Cerebellar nuclear complex (tissue), 1 donor: Measurements from ENCODE around the gene ATP1B4.
"Not testable (repeated sequence)": the region's sequence is repeated elsewhere in the genome, so short reads cannot be mapped to it uniquely, and the experiment has no call there.

Source experiments
- DNase-seq, 2 experiments: peaks; one replicate each; lab custom pipeline; 2025; lab: John Stamatoyannopoulos, UW

Gene ATP1B4

DNA sequence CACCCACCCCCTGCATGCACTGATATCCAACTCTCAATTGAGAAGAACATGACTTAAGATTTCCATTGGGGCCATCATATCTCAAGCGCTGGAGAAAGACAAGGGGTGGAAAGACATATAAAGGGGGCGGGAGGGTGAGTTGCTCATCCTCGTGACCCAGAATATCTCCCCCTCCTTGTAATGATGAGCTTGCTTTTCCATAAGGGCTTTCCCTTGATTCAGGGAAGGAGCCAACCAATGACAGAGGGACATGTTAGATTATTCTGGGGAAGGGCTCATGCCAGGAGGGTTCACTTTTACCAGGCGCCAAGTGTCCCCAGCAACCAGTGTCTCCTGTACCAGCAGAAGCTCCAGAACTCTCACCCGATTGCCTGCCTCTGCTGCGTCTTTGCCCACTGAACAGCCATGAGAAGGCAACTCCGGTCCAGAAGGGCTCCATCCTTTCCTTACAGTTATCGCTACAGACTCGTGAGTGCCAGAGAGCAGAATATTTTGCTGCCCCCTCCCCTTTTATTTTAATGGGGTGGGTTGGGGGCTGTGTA, at the start of gene ATP1B4:
Gene ATP1B4 (plus strand): TSS at position 326 of the 542 bp plus-strand sequence. CDS start 80 bp downstream, at position 406.
- no peak for DNase-seq

DNA sequence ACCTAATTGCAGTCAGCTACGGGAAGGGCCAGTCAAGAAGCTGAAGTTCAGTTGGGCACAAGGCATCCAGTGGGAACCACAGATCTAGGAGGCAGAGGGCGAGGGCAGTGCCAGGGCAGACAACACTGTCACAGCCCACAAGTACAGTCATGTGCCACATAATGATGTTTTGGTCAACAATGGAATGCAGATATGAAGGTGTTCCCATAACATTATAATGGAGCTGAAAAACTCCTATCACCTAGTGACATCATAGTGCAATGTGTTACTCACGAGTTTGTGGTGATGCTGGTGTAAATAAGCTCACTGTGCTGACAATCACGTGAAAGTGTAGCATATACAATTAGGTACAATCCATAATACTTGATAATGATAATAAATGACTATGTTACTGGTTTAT, 46.1 kb upstream of the ATP1B4 start:
- DNase-seq = no peak

DNA sequence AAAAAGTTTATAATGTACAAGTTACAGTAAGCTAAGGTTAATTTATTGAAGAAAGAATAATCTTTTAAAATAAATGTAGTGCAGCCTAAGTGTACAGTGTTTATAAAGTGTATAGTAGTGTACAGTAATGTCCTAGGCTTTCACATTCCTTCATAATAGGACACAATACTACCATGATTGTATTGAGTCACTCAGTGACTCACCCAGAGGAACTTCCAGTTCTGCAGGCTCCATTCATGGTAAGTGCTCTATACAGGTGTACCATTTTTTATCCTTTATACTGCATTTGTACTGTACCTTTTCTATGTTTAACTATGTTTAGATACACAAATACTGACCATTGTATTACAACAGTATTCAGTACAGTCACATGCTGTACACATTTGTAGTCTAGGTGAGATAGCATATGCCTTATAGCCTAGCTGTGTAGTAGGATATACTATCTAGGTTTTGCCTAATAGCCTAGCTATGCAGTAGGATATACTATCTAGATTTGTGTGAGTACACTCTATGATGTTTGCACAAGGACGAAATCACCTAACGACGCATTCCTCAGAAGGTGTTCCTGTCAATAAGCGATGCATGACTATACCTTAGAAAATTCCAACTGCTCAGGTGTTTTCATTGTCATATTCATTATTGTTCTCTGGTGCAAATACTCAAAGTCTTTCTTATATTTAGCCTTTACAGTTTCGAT, 45.2 kb upstream of the ATP1B4 start:
- DNase-seq = no peak

GRCh38 chrX:120318411-120318810, 43.5 kb upstream of the ATP1B4 start:
- no peak for DNase-seq

- DNase-seq = no peak
Measured at GRCh38 chrX:120321520-120322281, 40.2 kb upstream of the ATP1B4 start.

DNA sequence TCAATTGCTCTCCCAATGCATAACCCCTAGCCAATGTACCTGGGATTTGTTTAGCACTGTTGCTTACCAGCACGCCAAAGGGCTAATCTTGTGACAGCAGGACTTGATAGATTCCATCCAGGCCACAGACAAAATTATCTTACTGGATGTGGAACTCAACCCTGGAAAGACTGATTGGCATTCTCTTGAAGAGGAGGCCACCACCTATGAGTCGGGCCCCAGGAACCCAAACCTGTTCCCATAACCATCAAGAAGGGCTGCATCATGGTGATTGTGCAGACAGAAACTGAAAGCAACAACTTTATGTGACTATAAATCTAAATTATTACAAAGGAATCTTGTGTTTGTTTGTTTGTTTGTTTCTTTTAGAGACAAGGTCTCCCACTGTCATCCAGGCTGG, 30.8 kb upstream of the ATP1B4 start:
- DNase-seq = no peak

DNA sequence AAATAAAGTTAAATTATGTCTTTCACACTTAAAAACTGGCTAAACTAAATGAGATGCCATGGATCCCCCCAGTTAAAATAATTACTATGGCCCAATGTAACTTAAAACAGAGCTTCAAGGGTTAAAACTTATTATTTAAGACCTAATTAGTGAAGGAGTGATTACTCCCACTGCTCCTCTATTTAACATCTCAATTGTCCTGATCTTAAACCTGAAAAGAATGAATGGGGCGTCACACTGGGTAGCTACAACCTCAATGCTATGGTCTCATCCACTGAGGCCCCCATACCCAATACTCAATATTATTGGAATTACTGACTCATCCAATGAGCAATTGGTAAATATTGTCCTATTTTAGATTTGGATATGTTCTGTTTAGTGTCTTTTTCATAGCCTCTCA, 29.5 kb upstream of the ATP1B4 start:
- no peak for DNase-seq

DNA sequence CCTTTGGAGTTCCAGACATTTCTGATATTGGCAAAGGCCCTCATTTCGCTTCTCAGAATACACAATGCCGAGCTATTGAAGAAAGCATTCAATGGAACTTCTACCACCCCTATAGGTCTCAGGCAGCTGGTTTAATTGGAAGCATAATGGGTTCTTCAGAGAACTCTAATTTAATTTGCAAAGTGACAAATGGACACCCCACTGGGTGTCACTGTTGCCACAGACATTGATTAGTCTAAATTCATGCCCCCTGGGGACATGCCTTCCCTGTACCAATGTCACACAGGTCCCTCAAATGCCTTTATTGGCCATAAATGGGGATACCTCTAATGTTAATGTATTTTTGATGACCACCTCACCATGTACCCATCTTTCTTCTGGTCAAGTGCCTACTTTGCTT, 27.7 kb upstream of the ATP1B4 start:
- DNase-seq = no peak

GRCh38 chrX:120334603-120335002, 27.3 kb upstream of the ATP1B4 start:
- no peak for DNase-seq

GRCh38 chrX:120335289-120335688, 26.6 kb upstream of the ATP1B4 start:
- no peak for DNase-seq

- no peak for DNase-seq
Measured at GRCh38 chrX:120336899-120337298, 25.0 kb upstream of the ATP1B4 start.

DNA sequence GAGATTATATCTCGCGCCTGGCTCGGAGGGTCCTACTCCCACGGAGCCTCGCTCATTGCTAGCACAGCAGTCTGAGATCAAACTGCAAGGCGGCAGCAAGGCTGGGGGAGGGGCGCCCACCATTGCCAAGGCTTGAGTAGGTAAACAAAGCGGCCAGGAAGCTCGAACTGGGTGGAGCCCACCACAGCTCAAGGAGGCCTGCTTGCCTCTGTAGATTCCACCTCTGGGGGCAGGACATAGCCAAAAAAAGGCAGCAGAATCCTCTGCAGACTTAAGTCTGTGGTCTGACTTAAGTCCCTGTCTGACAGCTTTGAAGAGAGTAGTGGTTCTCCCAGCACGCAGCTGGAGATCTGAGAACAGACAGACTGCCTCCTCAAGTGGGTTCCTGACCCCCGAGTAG, 17.3 kb upstream of the ATP1B4 start:
- not testable (repeated sequence) for DNase-seq

GRCh38 chrX:120350450-120351138, 11.3 kb upstream of the ATP1B4 start:
- DNase-seq = no peak

DNA sequence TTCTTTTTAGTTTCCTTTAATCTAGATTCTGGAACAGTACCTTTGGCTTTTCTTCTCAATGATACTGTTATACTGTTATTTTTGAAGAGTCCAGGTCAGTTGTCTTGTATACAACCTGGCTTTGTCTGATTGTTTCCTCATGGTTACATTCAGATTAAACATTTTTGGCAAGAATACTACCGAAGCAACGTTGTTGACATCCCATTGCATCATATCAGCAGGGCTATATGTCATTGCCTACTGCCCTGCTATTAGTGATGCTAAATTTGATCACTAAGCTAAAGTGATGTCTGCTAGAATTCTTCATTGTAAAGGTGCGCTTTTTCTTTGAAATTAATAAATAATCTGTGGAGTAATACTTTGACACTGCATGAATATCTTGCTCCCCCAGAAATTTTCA, 5.8 kb upstream of the ATP1B4 start:
- DNase-seq = no peak

GRCh38 chrX:120357186-120357585, 4.7 kb upstream of the ATP1B4 start:
- no peak for DNase-seq

- no peak for DNase-seq
Measured at GRCh38 chrX:120358737-120359456, 3.0 kb upstream of the ATP1B4 start.

DNA sequence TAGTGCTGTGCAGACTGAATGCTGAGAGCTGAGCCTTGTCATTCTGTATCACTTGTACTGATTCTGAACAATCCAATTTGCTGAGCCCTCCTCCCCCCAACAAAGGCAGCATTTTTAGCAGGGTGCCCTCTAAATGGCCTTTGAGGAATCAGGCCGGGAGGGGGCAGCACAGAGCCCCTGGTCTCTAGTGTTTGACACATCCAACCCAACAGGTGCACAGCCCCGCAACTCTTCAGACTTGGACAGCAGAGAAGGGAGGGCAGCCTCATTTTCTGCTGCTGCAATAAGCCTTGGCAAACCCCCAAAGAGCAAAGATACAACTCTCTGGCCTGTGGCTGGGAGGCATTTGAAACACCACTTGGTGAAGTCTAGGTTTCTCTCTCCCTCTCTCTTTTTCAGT, 3.4 kb downstream of the ATP1B4 start:
- DNase-seq = no peak

DNA sequence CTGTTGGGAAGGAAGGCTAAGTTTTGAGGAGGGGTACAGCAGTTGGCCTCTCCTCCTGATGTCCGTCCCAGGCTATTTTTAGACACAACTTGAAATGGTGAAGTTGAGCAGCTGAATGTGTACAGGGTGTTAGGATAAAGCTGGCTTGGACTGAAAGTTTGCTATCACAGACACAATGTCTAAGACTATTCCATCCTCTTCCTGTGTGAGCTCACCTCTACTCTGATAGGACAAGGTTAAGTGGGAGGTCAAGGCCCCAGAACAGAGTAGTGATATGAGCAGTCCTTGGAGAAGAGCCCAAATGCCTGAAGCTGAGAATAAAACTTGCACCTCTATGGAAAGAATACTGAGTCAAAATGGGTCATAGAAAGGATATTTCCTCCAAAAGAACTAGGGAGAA, 4.1 kb downstream of the ATP1B4 start:
- DNase-seq = no peak

DNA sequence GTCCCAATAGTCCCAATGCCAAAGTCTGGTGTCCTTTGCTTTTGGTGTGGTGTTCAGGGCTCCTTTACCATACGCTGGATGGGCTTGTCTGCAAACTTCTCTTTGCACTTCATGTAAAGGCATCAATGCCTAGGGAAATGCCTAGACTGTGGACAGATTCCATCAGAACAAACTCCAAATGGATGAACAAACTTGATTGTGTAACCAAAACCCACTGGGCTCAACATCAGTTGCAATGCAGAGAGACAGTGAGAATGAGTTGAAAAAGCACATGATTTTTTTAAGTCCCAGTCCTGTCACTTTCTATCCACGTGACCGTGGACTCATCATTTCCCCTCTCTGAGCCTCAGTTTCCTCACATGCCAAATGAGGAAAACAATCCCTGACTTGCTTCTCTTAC, 4.9 kb downstream of the ATP1B4 start:
- no peak for DNase-seq

GRCh38 chrX:120367402-120368109, 5.7 kb downstream of the ATP1B4 start:
- DNase-seq = no peak

DNA sequence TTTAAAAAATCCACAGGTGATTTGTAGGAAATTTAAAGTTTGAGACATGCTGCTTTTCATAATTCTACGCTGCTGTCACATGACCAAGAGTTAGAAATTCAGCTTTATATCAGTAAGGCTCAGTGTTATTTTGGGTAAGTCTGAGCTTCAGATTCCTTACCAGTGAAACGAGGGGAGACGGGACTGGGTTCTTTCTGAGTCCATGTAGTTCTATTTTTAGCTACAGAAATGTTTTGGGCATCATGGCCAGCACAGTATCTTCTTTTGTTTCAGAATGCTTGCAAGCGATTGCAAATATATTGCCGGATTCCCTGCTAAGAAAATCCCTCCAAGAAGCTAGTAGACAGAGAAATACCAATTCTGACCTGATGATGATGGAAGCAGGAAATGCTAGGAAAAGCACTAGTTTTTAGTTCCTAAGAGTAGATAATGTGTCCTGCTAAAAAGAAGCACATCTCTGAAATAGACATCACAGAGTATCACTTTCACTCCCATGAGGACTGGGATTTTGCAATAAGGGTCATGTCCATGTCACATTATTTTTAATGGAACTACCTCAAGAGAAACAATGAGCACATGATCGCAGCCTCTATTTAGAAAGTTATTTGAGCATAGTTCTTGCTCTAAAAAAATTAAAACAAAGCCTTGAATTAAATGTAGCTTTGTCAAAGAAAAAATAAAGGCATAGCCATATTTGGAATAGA, 10.9 kb downstream of the ATP1B4 start:
- DNase-seq = no peak
